IMR-90 (cell line): ENCODE results near the gene CPEB3. TPM values are rescaled to one million over a fixed set of nuclear protein-coding genes. Genes with fewer than 3 reads are reported as not detected.

ENCODE experiments used
- ATAC-seq: fragments of 200-7000 bp; cut with Tn5 transposase; 2 replicates; pipeline ENCODE4 v1.9.1; 2020; ENCODE audit warnings: low read depth, mild to moderate bottlenecking, moderate library complexity
- BruUV-seq: library from RNA; stranded (reverse); fragments of 400-500 nt; replicated peaks from 2 replicates; lab custom pipeline; 2021; lab: Mats Ljungman, UMichigan
- CTCF ChIA-PET: fragments of 300-600 bp; formaldehyde crosslinking; extraction: SDS; loops from one replicate; lab custom pipeline; 2021; ENCODE audit warnings: antibody characterized with exemption; lab: Yijun Ruan, JAX
- POLR2A ChIA-PET: fragments of 300-600 bp; sonication (Branson Sonifier 250); formaldehyde crosslinking; loops from one replicate; lab custom pipeline; 2022; ENCODE audit warnings: antibody characterized with exemption; ENCODE audit not compliant: unreplicated experiment; lab: Charles Lee
- DNase-seq: peaks from one replicate; pipeline ENCODE4 v3.0.0; 2013
- H2AFZ ChIP-seq: replicated peaks from 2 replicates; pipeline ENCODE3; 2013; ENCODE audit warnings: low read length, mild to moderate bottlenecking; ENCODE audit not compliant: poor library complexity
- H2AK5ac ChIP-seq: 2 replicates; pipeline ENCODE4 v1.6.1; 2013; ENCODE audit warnings: low read depth, low read length, inconsistent platforms
- H2AK9ac ChIP-seq: replicated peaks from 2 replicates; pipeline ENCODE3; 2013; ENCODE audit warnings: mild to moderate bottlenecking, low read depth, low read length, moderate library complexity; ENCODE audit not compliant: poor library complexity
- H2BK120ac ChIP-seq: 2 replicates; pipeline ENCODE4 v1.6.1; 2013; ENCODE audit warnings: low read depth, low read length, inconsistent platforms
- H2BK15ac ChIP-seq: 3 replicates; pipeline ENCODE4 v1.6.1; 2013; ENCODE audit warnings: low read depth, low read length, inconsistent platforms
- H2BK20ac ChIP-seq: 2 replicates; pipeline ENCODE4 v1.6.1; 2013; ENCODE audit warnings: low read depth, mild to moderate bottlenecking, inconsistent platforms, low read length, moderate library complexity
- H2BK5ac ChIP-seq: 2 replicates; pipeline ENCODE4 v1.6.1; 2013; ENCODE audit warnings: mild to moderate bottlenecking, low read depth, low read length, inconsistent platforms; ENCODE audit not compliant: poor library complexity, severe bottlenecking
- H3K14ac ChIP-seq: replicated peaks from 2 replicates; pipeline ENCODE4 v1.6.1; 2013; ENCODE audit warnings: low read depth, low read length, inconsistent platforms
- H3K18ac ChIP-seq: 2 replicates; pipeline ENCODE4 v1.6.1; 2013; ENCODE audit warnings: low read depth, low read length, control low read depth
- H3K23ac ChIP-seq: 2 replicates; pipeline ENCODE4 v1.6.1; 2013; ENCODE audit warnings: low read depth, low read length, inconsistent platforms
- H3K27ac ChIP-seq: 2 replicates; pipeline ENCODE4 v1.5.1; 2013; ENCODE audit warnings: mild to moderate bottlenecking, control low read depth, low read length; ENCODE audit not compliant: insufficient read depth
- H3K27me3 ChIP-seq: 2 replicates; pipeline ENCODE4 v1.6.1; 2013; ENCODE audit warnings: low read length; ENCODE audit not compliant: control insufficient read depth, insufficient read depth
- H3K36me3 ChIP-seq: 2 replicates; pipeline ENCODE4 v1.6.1; 2013; ENCODE audit warnings: low read length, mixed read lengths; ENCODE audit not compliant: control insufficient read depth, insufficient read depth
- H3K4ac ChIP-seq: 2 replicates; pipeline ENCODE4 v1.6.1; 2013; ENCODE audit warnings: low read depth, low read length, inconsistent platforms
- H3K4me1 ChIP-seq: 2 replicates; pipeline ENCODE4 v1.6.1; 2013; ENCODE audit warnings: low read length, mixed read lengths; ENCODE audit not compliant: control insufficient read depth, insufficient read depth
- H3K4me2 ChIP-seq: 2 replicates; pipeline ENCODE4 v1.6.1; 2013; ENCODE audit warnings: low read depth, mild to moderate bottlenecking, control low read depth, low read length, moderate library complexity
- H3K4me3 ChIP-seq: 2 replicates; pipeline ENCODE4 v1.5.1; 2013; ENCODE audit warnings: low read depth, mild to moderate bottlenecking, control low read depth, low read length, moderate library complexity; ENCODE audit not compliant: insufficient read depth
- H3K56ac ChIP-seq: 2 replicates; pipeline ENCODE4 v1.6.1; 2013; ENCODE audit warnings: low read length, inconsistent platforms; ENCODE audit not compliant: insufficient read depth; ENCODE audit errors: extremely low read depth
- H3K79me1 ChIP-seq, 2 experiments: 2 replicates each; pipeline ENCODE4 v1.6.1; 2013; ENCODE audit warnings: low read length in 2 of 2, inconsistent platforms in 1 of 2, low read depth in 1 of 2
- H3K9ac ChIP-seq: 2 replicates; pipeline ENCODE4 v1.6.1; 2013; ENCODE audit warnings: low read depth, low read length, control low read depth
- H3K9me1 ChIP-seq: 2 replicates; pipeline ENCODE4 v1.6.1; 2013; ENCODE audit warnings: low read length, inconsistent platforms; ENCODE audit not compliant: insufficient read depth
- H3K9me3 ChIP-seq: 2 replicates; pipeline ENCODE4 v1.6.1; 2013; ENCODE audit warnings: low read length; ENCODE audit not compliant: control insufficient read depth, insufficient read depth
- H4K20me1 ChIP-seq: 2 replicates; pipeline ENCODE4 v1.6.1; 2013; ENCODE audit warnings: low read length, inconsistent platforms; ENCODE audit not compliant: insufficient read depth
- H4K5ac ChIP-seq: 2 replicates; pipeline ENCODE4 v1.6.1; 2013; ENCODE audit warnings: mild to moderate bottlenecking, low read depth, low read length, control low read depth
- H4K8ac ChIP-seq, 2 experiments: 2 replicates each; pipeline ENCODE4 v1.6.1; 2013; ENCODE audit warnings: low read depth in 2 of 2, low read length in 2 of 2, control low read depth in 1 of 2, inconsistent platforms in 1 of 2
- H4K91ac ChIP-seq: 2 replicates; pipeline ENCODE4 v1.6.1; 2013; ENCODE audit warnings: low read depth, low read length, inconsistent platforms; ENCODE audit not compliant: insufficient read depth
- BHLHE40 ChIP-seq: fragments of 150-350 bp; IDR thresholded peaks from 2 replicates; pipeline ENCODE4 v1.6.1; 2016; ENCODE audit warnings: mild to moderate bottlenecking, low read depth, low read length
- CHD1 ChIP-seq: IDR thresholded peaks from 2 replicates; pipeline ENCODE4 v1.6.1; 2012; ENCODE audit warnings: low read depth, low read length, improper control_type of control experiment
- CTCF ChIP-seq: conservative IDR thresholded peaks from 2 replicates; pipeline ENCODE4 v1.5.1; 2012; ENCODE audit warnings: mild to moderate bottlenecking, low read depth, low read length, improper control_type of control experiment
- ELK1 ChIP-seq: fragments of 150-350 bp; IDR thresholded peaks from 2 replicates; pipeline ENCODE4 v1.6.1; 2016; ENCODE audit warnings: low read depth, mild to moderate bottlenecking, low read length, moderate library complexity, borderline replicate concordance
- FOS ChIP-seq: fragments of 150-350 bp; IDR thresholded peaks from 2 replicates; pipeline ENCODE4 v1.6.1; 2016; ENCODE audit warnings: low read depth, low read length
- MXI1 ChIP-seq: IDR thresholded peaks from 2 replicates; pipeline ENCODE4 v1.6.1; 2012; ENCODE audit warnings: low read depth, mild to moderate bottlenecking, low read length, moderate library complexity, borderline replicate concordance
- RCOR1 ChIP-seq: IDR thresholded peaks from 2 replicates; pipeline ENCODE4 v1.6.1; 2012; ENCODE audit warnings: mild to moderate bottlenecking, low read length, improper control_type of control experiment; ENCODE audit not compliant: insufficient replicate concordance
- WGBS, 2 experiments: methylation state at CpG; one replicate each; pipeline versions ENCODE4 v1.1.5 to v1.1.7; 2013; ENCODE audit warnings: missing lambda C conversion rate in 2 of 2; ENCODE audit not compliant: insufficient read length in 1 of 2; ENCODE audit errors: extremely low coverage in 2 of 2; 5-methylcytosine and 5-hydroxymethylcytosine counted together
- dilution Hi-C: fragments of 300-500 bp; cut with HindIII; formaldehyde crosslinking; loops from one replicate; pipeline ENCODE4 v1.14.3; 2018; ENCODE audit warnings: low sequenced_read_pairs; ENCODE audit not compliant: unreplicated experiment
- in situ Hi-C: fragments of 300-500 bp; cut with MboI; formaldehyde crosslinking; loops from 3 replicates; pipeline ENCODE4 v1.14.3; 2019; ENCODE audit warnings: low sequenced_read_pairs, inconsistent platforms, mixed read lengths
- intact Hi-C: fragments of 100-400 bp; cut with micrococcal nuclease; formaldehyde crosslinking; loops from 2 replicates; pipeline ENCODE4 v1.10.0; 2022
- polyA plus RNA-seq, 3 experiments: library from polyadenylated mRNA; depleted of rRNA; stranded (reverse); fragments of >200 nt; gene quantifications; 2 replicates each; pipeline ENCODE4 v1.2.3, GENCODE V29; 2012; ENCODE audit warnings: low replicate concordance in 1 of 3
- total RNA-seq: library from RNA; depleted of rRNA; stranded (reverse); fragments of >200 nt; gene quantifications from 2 replicates; pipeline ENCODE4 v1.2.3, GENCODE V29; 2012

Gene CPEB3
- total and polyA plus RNA-seq, 2 of the 4 experiments (the other 2 are of a cell fraction), result 0.18 to 0.36 TPM

GRCh38 chr10:92142512-92142911 lies 148.4 kb downstream of the CPEB3 start:
- H3K27ac ChIP-seq, result no peak overlapping the region
- ATAC-seq (no peak), DNase-seq (no peak)
- no peak overlapping the region for H3K56ac ChIP-seq
- no peak overlapping the region for H2AFZ ChIP-seq
- BruUV-seq, result no TSS peak
- no peak overlapping the region for H3K18ac ChIP-seq
- H2BK120ac ChIP-seq, result no peak overlapping the region
- H2AK9ac ChIP-seq, result no peak overlapping the region
- H4K20me1 ChIP-seq, result no peaks in the 10 kb centered on the region
- no peaks in the 10 kb centered on the region for H3K9me3 ChIP-seq
- TF ChIP-seq CHD1 (no peak), CTCF (no peak), BHLHE40 (no peak), ELK1 (no peak), RCOR1 (no peak), FOS (no peak), MXI1 (no peak)
- no CpG with 5 or more reads among the region's 1 CpG for WGBS, 2 experiments
- H3K36me3 ChIP-seq, result no peaks in the 10 kb centered on the region
- no peak overlapping the region for H4K5ac ChIP-seq
- no peak overlapping the region for H2BK5ac ChIP-seq
- H4K91ac ChIP-seq, result no peak overlapping the region
- ChIA-PET CTCF (no interaction called here), POLR2A (no interaction called here)
- no peak overlapping the region for H2AK5ac ChIP-seq
- no peak overlapping the region for H3K4ac ChIP-seq
- H3K9me1 ChIP-seq, result no peaks in the 10 kb centered on the region
- dilution Hi-C loops (no loop called here), in situ Hi-C loops (no loop called here), intact Hi-C loops (no loop called here)
- H3K9ac ChIP-seq, result no peak overlapping the region
- H3K23ac ChIP-seq, result no peak overlapping the region
- H3K14ac ChIP-seq, result no peak overlapping the region
- no peak overlapping the region for H2BK15ac ChIP-seq
- H3K79me1 ChIP-seq, result no peaks in the 10 kb centered on the region
- H3K4me2 ChIP-seq, result no peak overlapping the region
- H3K27me3 ChIP-seq, result no peaks in the 10 kb centered on the region
- H3K4me1 ChIP-seq, result no peaks in the 10 kb centered on the region
- no peak overlapping the region for H2BK20ac ChIP-seq
- H4K8ac ChIP-seq, result no peak overlapping the region
- H3K4me3 ChIP-seq, result no peak overlapping the region
